HepG2 (cell line): Measurements from ENCODE around the gene CAPZA1. TPM values are rescaled to one million over a fixed set of nuclear protein-coding genes. Genes with fewer than 3 reads are reported as not detected.

ENCODE experiments used
- ATAC-seq: fragments of 200-7000 bp; cut with Tn5 transposase; 3 replicates; pipeline ENCODE4 v1.9.1; 2020; ENCODE audit warnings: mild to moderate bottlenecking, moderate library complexity
- BruUV-seq: library from RNA; stranded (reverse); fragments of 400-500 nt; replicated peaks from 2 replicates; lab custom pipeline; 2021; lab: Mats Ljungman, UMichigan
- CTCF ChIA-PET: fragments of 300-600 bp; formaldehyde crosslinking; extraction: SDS; loops from one replicate; lab custom pipeline; 2021; ENCODE audit warnings: low total read pairs, inconsistent platforms, low intra/inter-chr PET ratio; lab: Yijun Ruan, JAX
- POLR2A ChIA-PET: fragments of 350-600 bp; sonication (Branson Sonifier 250); formaldehyde crosslinking; loops from one replicate; lab custom pipeline; 2020; ENCODE audit warnings: antibody characterized with exemption, inconsistent platforms; lab: Yijun Ruan, JAX
- DNase-seq: peaks from one replicate; pipeline ENCODE4 v3.0.0-alpha.2; 2015; ENCODE audit warnings: low spot score
- FAIRE-seq: peaks from 3 replicates; lab custom pipeline; 2011; peaks lifted over from hg19 to GRCh38; lab: Jason Lieb, UNC
- H2AFZ ChIP-seq: one replicate; pipeline ENCODE4 v1.6.1; 2011; ENCODE audit warnings: low read length, inconsistent platforms
- H3K27ac ChIP-seq: fragments of 300-600 bp; 3 replicates; pipeline ENCODE4 v1.8.0; 2011; ENCODE audit warnings: mixed run types, mild to moderate bottlenecking, mixed read lengths, low read length, inconsistent platforms; ENCODE audit not compliant: insufficient read depth; ENCODE audit errors: extremely low read length
- H3K27me3 ChIP-seq, 2 experiments: fragments of 200-600 bp in 1 of 2; 2 replicates in 1 of 2; 3 replicates in 1 of 2; pipeline versions ENCODE4 v1.6.0 to v1.8.0; 2011; ENCODE audit warnings: low read length in 2 of 2, mild to moderate bottlenecking in 2 of 2, moderate library complexity in 2 of 2, inconsistent platforms in 1 of 2; ENCODE audit not compliant: insufficient read depth in 2 of 2, control insufficient read depth in 1 of 2
- H3K36me3 ChIP-seq, 2 experiments: fragments of 200-600 bp in 1 of 2; replicated peaks in 1 of 2; 2 replicates in 1 of 2; 3 replicates in 1 of 2; pipeline versions ENCODE4 v1.5.1 to v1.8.0; 2011; ENCODE audit warnings: low read length in 2 of 2, inconsistent platforms in 1 of 2; ENCODE audit not compliant: insufficient read depth in 2 of 2, control insufficient read depth in 1 of 2
- H3K4me1 ChIP-seq: 2 replicates; pipeline ENCODE4 v1.5.1; 2012; ENCODE audit warnings: low read length, inconsistent platforms; ENCODE audit not compliant: insufficient read depth
- H3K4me2 ChIP-seq: 2 replicates; pipeline ENCODE4 v1.6.0; 2011; ENCODE audit warnings: low read depth, low read length, inconsistent platforms
- H3K4me3 ChIP-seq, 3 experiments: fragments of 200-600 bp in 1 of 3; sonication (generic), shearing (Covaris generic) in 1 of 3; replicated peaks in 1 of 3; 2 replicates each; pipeline ENCODE4 v1.5.1; 2011 to 2016; ENCODE audit warnings: low read length in 3 of 3, inconsistent platforms in 2 of 3, low read depth in 2 of 3, mild to moderate bottlenecking in 2 of 3, control low read depth in 1 of 3, mixed read lengths in 1 of 3; ENCODE audit not compliant: insufficient read depth in 1 of 3
- H3K79me2 ChIP-seq: one replicate; pipeline ENCODE4 v1.6.1; 2011; ENCODE audit warnings: low read length, inconsistent platforms; ENCODE audit not compliant: insufficient read depth
- H3K9ac ChIP-seq: 2 replicates; pipeline ENCODE4 v1.6.0; 2011; ENCODE audit warnings: mild to moderate bottlenecking, low read depth, low read length, inconsistent platforms; ENCODE audit not compliant: insufficient read depth
- H3K9me3 ChIP-seq: 2 replicates; pipeline ENCODE4 v1.5.1; 2012; ENCODE audit warnings: mild to moderate bottlenecking, low read length
- H4K20me1 ChIP-seq: 2 replicates; pipeline ENCODE4 v1.6.0; 2011; ENCODE audit warnings: inconsistent platforms, mild to moderate bottlenecking, low read length, moderate library complexity; ENCODE audit not compliant: insufficient read depth
- ARID2 ChIP-seq: sonication (generic); formaldehyde crosslinking; IDR thresholded peaks from 2 replicates; pipeline ENCODE4 v1.8.1; 2022; ENCODE audit warnings: mild to moderate bottlenecking, missing genetic modification reagents, borderline replicate concordance
- ATAD3A ChIP-seq: sonication (generic); formaldehyde crosslinking; IDR thresholded peaks from 2 replicates; pipeline ENCODE4 v1.4.0; 2020; ENCODE audit warnings: missing genetic modification reagents
- GTF2F1 ChIP-seq: fragments of 150-350 bp; IDR thresholded peaks from 2 replicates; pipeline ENCODE4 v1.6.1; 2014; ENCODE audit warnings: low read length
- HCFC1 ChIP-seq: fragments of 150-350 bp; IDR thresholded peaks from 2 replicates; pipeline ENCODE4 v1.6.1; 2014; ENCODE audit warnings: low read depth, low read length
- MAFG ChIP-seq: sonication (generic); formaldehyde crosslinking; IDR thresholded peaks from 2 replicates; pipeline ENCODE4 v1.5.1; 2020; ENCODE audit warnings: mild to moderate bottlenecking, missing genetic modification reagents
- TCF12 ChIP-seq, 2 experiments: fragments of 450-650 bp in 1 of 2; sonication (generic) in 1 of 2; formaldehyde crosslinking in 1 of 2; IDR thresholded peaks; 2 replicates each; pipeline versions ENCODE4 v1.6.1 to v1.8.0; 2017 to 2022; ENCODE audit warnings: antibody characterized with exemption in 1 of 2, mild to moderate bottlenecking in 1 of 2, missing genetic modification reagents in 1 of 2, moderate library complexity in 1 of 2
- TFE3 ChIP-seq: IDR thresholded peaks from 2 replicates; pipeline ENCODE4 v1.6.1; 2016
- THRA ChIP-seq: sonication (generic); formaldehyde crosslinking; IDR thresholded peaks from 2 replicates; pipeline ENCODE4 v1.4.0; 2020; ENCODE audit warnings: missing genetic modification reagents, borderline replicate concordance
- ZKSCAN8 ChIP-seq: IDR thresholded peaks from 2 replicates; pipeline ENCODE4 v1.6.1; 2016; ENCODE audit warnings: borderline replicate concordance, missing genetic modification reagents, missing compliant biosample characterization
- ZNF512 ChIP-seq: sonication (generic); formaldehyde crosslinking; IDR thresholded peaks from 2 replicates; pipeline ENCODE4 v1.4.0; 2020; ENCODE audit warnings: mild to moderate bottlenecking, missing genetic modification reagents
- ZNF598 ChIP-seq: sonication (generic); formaldehyde crosslinking; IDR thresholded peaks from 2 replicates; pipeline ENCODE4 v1.5.1; 2020; ENCODE audit warnings: mild to moderate bottlenecking, missing genetic modification reagents, borderline replicate concordance
- ZSCAN22 ChIP-seq: sonication (generic); formaldehyde crosslinking; IDR thresholded peaks from 2 replicates; pipeline ENCODE4 v1.4.0; 2020; ENCODE audit warnings: mild to moderate bottlenecking, missing genetic modification reagents
- WGBS: methylation state at CpG from one replicate; pipeline ENCODE4 v1.1.6; 2017; ENCODE audit warnings: low lambda C conversion rate; 5-methylcytosine and 5-hydroxymethylcytosine counted together
- in situ Hi-C: cut with HindIII; loops from 2 replicates; pipeline ENCODE4 v1.10.0; 2017; ENCODE audit warnings: low pct_unique_long_range_greater_than_20kb; ENCODE audit not compliant: extremely low pct_ligation_motif_present
- intact Hi-C: fragments of 100-400 bp; cut with micrococcal nuclease; formaldehyde crosslinking; loops from one replicate; pipeline ENCODE4 v1.10.0; 2022; ENCODE audit not compliant: unreplicated experiment
- polyA plus RNA-seq, 8 experiments: library from polyadenylated mRNA; depleted of rRNA in 3 of 8; stranded (reverse) in 7 of 8; unstranded in 1 of 8; fragments of >200 nt; fragmentation: Illumina TruSeq in 4 of 8; extraction: Trizol in 4 of 8; gene quantifications; 2 replicates each; pipeline versions ENCODE4 v1.2.1 to v1.2.3, GENCODE V29; 2011 to 2016; ENCODE audit warnings: low read depth in 4 of 8, missing spikeins in 1 of 8, mixed read lengths in 1 of 8; ENCODE audit not compliant: insufficient read depth in 1 of 8
- total RNA-seq, 5 experiments: library from RNA; depleted of rRNA; stranded (reverse); fragments of >200 nt; fragmentation: Illumina TruSeq; extraction: Trizol; gene quantifications; 2 replicates each; pipeline ENCODE4 v1.2.3, GENCODE V29; 2016; ENCODE audit warnings: low read depth in 1 of 5
- TF ChIP-seq, protein P1 (sequence below): sonication (generic); formaldehyde crosslinking; IDR thresholded peaks from 2 replicates; pipeline ENCODE4 v1.5.0; 2020; ENCODE audit warnings: mild to moderate bottlenecking, missing genetic modification reagents
- TF ChIP-seq, protein P2 (sequence below): sonication (generic); formaldehyde crosslinking; IDR thresholded peaks from 2 replicates; pipeline ENCODE4 v1.4.0; 2020; ENCODE audit warnings: missing genetic modification reagents

The CAPZA1 gene
- total and polyA plus RNA-seq, 2 of the 13 experiments (the other 11 are each of a cell fraction or from before 2014, with no cell fraction given) = 67.0 to 117 TPM

DNA sequence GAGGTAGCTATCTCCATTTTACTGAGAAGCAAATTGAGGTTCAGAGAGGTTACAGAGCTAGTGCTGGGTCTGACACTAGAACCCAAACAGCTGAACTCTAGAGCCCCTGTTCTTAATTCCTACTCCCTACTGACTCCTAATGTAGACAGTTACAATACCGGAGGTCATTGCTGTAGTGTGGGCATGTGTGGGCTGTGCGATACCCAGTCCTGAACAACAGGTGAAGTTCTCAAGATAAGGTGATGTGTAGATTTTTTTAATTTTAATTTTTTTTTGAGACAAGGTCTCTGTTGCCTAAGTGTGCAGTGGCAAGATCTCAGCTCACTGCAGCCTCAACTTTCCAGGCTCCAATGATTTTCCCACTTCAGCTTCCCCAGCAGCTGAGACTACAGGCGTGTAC is 88.9 kb downstream of the CAPZA1 start (continued):
- TF ChIP-seq THRA (CRISPR knock-in tag) = no peak
- TF ChIP-seq, protein P1, sequence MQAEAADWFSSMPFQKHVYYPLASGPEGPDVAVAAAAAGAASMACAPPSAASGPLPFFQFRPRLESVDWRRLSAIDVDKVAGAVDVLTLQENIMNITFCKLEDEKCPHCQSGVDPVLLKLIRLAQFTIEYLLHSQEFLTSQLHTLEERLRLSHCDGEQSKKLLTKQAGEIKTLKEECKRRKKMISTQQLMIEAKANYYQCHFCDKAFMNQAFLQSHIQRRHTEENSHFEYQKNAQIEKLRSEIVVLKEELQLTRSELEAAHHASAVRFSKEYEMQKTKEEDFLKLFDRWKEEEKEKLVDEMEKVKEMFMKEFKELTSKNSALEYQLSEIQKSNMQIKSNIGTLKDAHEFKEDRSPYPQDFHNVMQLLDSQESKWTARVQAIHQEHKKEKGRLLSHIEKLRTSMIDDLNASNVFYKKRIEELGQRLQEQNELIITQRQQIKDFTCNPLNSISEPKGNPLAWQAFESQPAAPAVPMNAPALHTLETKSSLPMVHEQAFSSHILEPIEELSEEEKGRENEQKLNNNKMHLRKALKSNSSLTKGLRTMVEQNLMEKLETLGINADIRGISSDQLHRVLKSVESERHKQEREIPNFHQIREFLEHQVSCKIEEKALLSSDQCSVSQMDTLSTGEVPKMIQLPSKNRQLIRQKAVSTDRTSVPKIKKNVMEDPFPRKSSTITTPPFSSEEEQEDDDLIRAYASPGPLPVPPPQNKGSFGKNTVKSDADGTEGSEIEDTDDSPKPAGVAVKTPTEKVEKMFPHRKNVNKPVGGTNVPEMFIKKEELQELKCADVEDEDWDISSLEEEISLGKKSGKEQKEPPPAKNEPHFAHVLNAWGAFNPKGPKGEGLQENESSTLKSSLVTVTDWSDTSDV (CRISPR knock-in tag) = no peak
- TF ChIP-seq TCF12 (IDR thresholded peaks at IDR 0.05) = no peak
- TF ChIP-seq TCF12 (CRISPR knock-in tag; IDR thresholded peaks at IDR 0.05) = no peak
- no peak for TF ChIP-seq GTF2F1
- TF ChIP-seq ATAD3A (CRISPR knock-in tag) = no peak
- no peak for TF ChIP-seq MAFG (CRISPR knock-in tag)
- TF ChIP-seq ARID2 (CRISPR knock-in tag) = no peak
- no peak for TF ChIP-seq ZNF598 (CRISPR knock-in tag)
- TF ChIP-seq ZKSCAN8 (CRISPR knock-in tag) = no peak

DNA sequence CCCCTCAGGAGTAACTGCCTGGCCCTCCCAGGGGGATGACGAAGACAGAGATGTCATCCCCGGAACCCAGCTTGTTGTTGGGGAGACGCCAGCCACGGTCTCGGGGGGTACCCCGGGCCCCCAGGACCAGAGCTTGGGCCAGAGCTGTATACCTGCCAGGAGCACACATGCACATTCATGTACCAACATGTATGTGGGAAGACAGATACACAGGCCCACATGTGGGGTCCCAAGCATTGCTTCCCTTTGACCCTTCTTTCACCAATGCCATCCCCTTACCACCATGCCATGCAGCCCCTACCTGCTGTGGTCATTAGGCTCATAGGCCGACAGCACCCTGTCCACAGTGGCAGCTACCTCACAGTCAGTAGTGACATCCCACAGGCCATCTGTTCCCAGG is 90.5 kb downstream of the CAPZA1 start:
- peaks cover 37% of the 10 kb centered on the region for H3K4me1 ChIP-seq
- ChIA-PET CTCF (no interaction called here), POLR2A (no interaction called here)
- no peaks in the 10 kb centered on the region for H3K36me3 ChIP-seq
- FAIRE-seq (no peak), DNase-seq (no peak), ATAC-seq (no peak)
- in situ Hi-C loops (loop anchor here (25.0 kb wide), 1 partner anchor 327 kb away; no protein-coding TSS in a partner anchor), intact Hi-C loops (no loop called here)
- no peak overlapping the region for H3K27ac ChIP-seq
- H3K9ac ChIP-seq = no peak overlapping the region
- no peak overlapping the region for H3K4me3 ChIP-seq
- H4K20me1 ChIP-seq = no peaks in the 10 kb centered on the region
- no peak overlapping the region for H3K4me2 ChIP-seq
- no peak overlapping the region for H2AFZ ChIP-seq
- BruUV-seq = no TSS peak
- H3K9me3 ChIP-seq = no peaks in the 10 kb centered on the region
- peaks cover 11 to 71% of the 10 kb centered on the region in 2 experiments for H3K27me3 ChIP-seq
- peaks cover 10% of the 10 kb centered on the region for H3K79me2 ChIP-seq
- WGBS = 53% methylated on average over 3 of the region's 7 CpGs
- TF ChIP-seq TFE3 (CRISPR knock-in tag) = no peak
- no peak for TF ChIP-seq HCFC1
- TF ChIP-seq, protein P2, sequence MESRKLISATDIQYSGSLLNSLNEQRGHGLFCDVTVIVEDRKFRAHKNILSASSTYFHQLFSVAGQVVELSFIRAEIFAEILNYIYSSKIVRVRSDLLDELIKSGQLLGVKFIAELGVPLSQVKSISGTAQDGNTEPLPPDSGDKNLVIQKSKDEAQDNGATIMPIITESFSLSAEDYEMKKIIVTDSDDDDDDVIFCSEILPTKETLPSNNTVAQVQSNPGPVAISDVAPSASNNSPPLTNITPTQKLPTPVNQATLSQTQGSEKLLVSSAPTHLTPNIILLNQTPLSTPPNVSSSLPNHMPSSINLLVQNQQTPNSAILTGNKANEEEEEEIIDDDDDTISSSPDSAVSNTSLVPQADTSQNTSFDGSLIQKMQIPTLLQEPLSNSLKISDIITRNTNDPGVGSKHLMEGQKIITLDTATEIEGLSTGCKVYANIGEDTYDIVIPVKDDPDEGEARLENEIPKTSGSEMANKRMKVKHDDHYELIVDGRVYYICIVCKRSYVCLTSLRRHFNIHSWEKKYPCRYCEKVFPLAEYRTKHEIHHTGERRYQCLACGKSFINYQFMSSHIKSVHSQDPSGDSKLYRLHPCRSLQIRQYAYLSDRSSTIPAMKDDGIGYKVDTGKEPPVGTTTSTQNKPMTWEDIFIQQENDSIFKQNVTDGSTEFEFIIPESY (CRISPR knock-in tag) = no peak
- TF ChIP-seq ZSCAN22 (CRISPR knock-in tag) = no peak
- no peak for TF ChIP-seq ZNF512 (CRISPR knock-in tag)
